CD4-positive, alpha-beta T cell treated with Interleukin-17A for 1 hour (primary cell): Measurements from ENCODE around the gene MSMO1.

ENCODE experiments used
- DNase-seq: peaks from one replicate; pipeline ENCODE4 v3.0.0-alpha.2; 2020

Gene MSMO1

GRCh38 chr4:165361810-165362209, 34.3 kb downstream of the MSMO1 start:
- DNase-seq, result no peak

- DNase-seq, result no peak
Measured at GRCh38 chr4:165364452-165365080, 37.1 kb downstream of the MSMO1 start.

GRCh38 chr4:165367040-165367439, 39.6 kb downstream of the MSMO1 start:
- DNase-seq, result no peak

- no peak for DNase-seq
Measured at GRCh38 chr4:165368114-165368513, 40.6 kb downstream of the MSMO1 start.

GRCh38 chr4:165368567-165368966, 41.1 kb downstream of the MSMO1 start:
- no peak for DNase-seq

GRCh38 chr4:165369522-165369921, 42.1 kb downstream of the MSMO1 start:
- no peak for DNase-seq

- DNase-seq, result no peak
Measured at GRCh38 chr4:165370530-165370929, 43.1 kb downstream of the MSMO1 start.

GRCh38 chr4:165375465-165375864, 48.0 kb downstream of the MSMO1 start:
- no peak for DNase-seq

GRCh38 chr4:165378398-165378744, 50.9 kb downstream of the MSMO1 start:
- DNase-seq, result no peak

GRCh38 chr4:165378745-165379677, 51.5 kb downstream of the MSMO1 start, which contains the start of gene CPE:
Gene CPE (plus strand): TSS chr4:165379008. CDS start chr4:165379222, 214 bp downstream.
- DNase-seq, result peak; percentile 35

- no peak for DNase-seq
Measured at GRCh38 chr4:165379678-165380064, 52.2 kb downstream of the MSMO1 start.

GRCh38 chr4:165380805-165381204, 53.3 kb downstream of the MSMO1 start:
- no peak for DNase-seq

GRCh38 chr4:165381821-165382373, 54.4 kb downstream of the MSMO1 start:
- DNase-seq, result no peak

GRCh38 chr4:165382640-165383039, 55.2 kb downstream of the MSMO1 start:
- no peak for DNase-seq

GRCh38 chr4:165383591-165384073, 56.2 kb downstream of the MSMO1 start:
- no peak for DNase-seq

GRCh38 chr4:165384186-165384585, 56.7 kb downstream of the MSMO1 start:
- no peak for DNase-seq

GRCh38 chr4:165384598-165384997, 57.1 kb downstream of the MSMO1 start:
- no peak for DNase-seq

GRCh38 chr4:165385126-165385525, 57.7 kb downstream of the MSMO1 start:
- no peak for DNase-seq

- DNase-seq, result no peak
Measured at GRCh38 chr4:165386328-165386727, 58.9 kb downstream of the MSMO1 start.

GRCh38 chr4:165388756-165389155, 61.3 kb downstream of the MSMO1 start:
- no peak for DNase-seq
